ENCODE data around the gene CHST1. TPM values are rescaled to one million over a fixed set of nuclear protein-coding genes. Genes with fewer than 3 reads are reported as not detected.

CHST1 gene
- total and polyA plus RNA-seq, 10 of the 15 experiments (the other 5 are each of a cell fraction or from before 2014, with no cell fraction given) = not detected

GRCh38 chr11:45651156-45651555, 14.3 kb downstream of the CHST1 start:
- no TSS peak for BruUV-seq (replicated peaks)
- no peak overlapping the region for H3K4me3 ChIP-seq
- RAD21 ChIA-PET (ENCODE audit: unreplicated experiment) = no interaction called here

GRCh38 chr11:45650166-45651095, 15.0 kb downstream of the CHST1 start:
- H3K4me1 ChIP-seq (ENCODE audit: control insufficient read depth, insufficient read depth, low read length) = no peaks in the 10 kb centered on the region
- BruUV-seq (replicated peaks) = no TSS peak
- H3K79me2 ChIP-seq (ENCODE audit: control insufficient read depth, insufficient read depth, low read length) = no peaks in the 10 kb centered on the region
- SMC1A ChIA-PET (ENCODE audit: uncharacterized antibody, unreplicated experiment) = no interaction called here
- H3K9me3 ChIP-seq (replicated peaks; ENCODE audit: control insufficient read depth, insufficient read depth, low read length) = no peaks in the 10 kb centered on the region
- H3K9ac ChIP-seq (ENCODE audit: control insufficient read depth, insufficient read depth, low read length) = no peak overlapping the region
- RAD21 ChIA-PET (ENCODE audit: unreplicated experiment) = no interaction called here
- H3K27me3 ChIP-seq (replicated peaks in 1 of 2; ENCODE audit: control insufficient read depth in 2 of 2, insufficient read depth in 2 of 2, low read length in 1 of 2) = peaks cover 0 to 1% of the 10 kb centered on the region in 2 experiments; a peak in 1 of 4 replicates
- in situ Hi-C loops (cut with MboI) = loop anchor here (5.0 kb wide), 1 partner anchor 278 kb away; no protein-coding TSS in a partner anchor
- FAIRE-seq (no peak), ATAC-seq (no peak), DNase-seq (ENCODE audit: low read depth, low spot score) (no peak)
- no peak overlapping the region for H3K4me3 ChIP-seq
- no peak overlapping the region for H2AFZ ChIP-seq (ENCODE audit: control insufficient read depth, low read depth, low read length)
- POLR2A ChIA-PET = no interaction called here
- intact Hi-C loops (cut with micrococcal nuclease; ENCODE audit: unreplicated experiment) = no loop called here
- H3K4me2 ChIP-seq (ENCODE audit: control insufficient read depth, insufficient read depth) = no peak overlapping the region
- no peak overlapping the region for H3K27ac ChIP-seq (ENCODE audit: control insufficient read depth, insufficient read depth)
- no peaks in the 10 kb centered on the region for H4K20me1 ChIP-seq (ENCODE audit: control insufficient read depth, insufficient read depth)
- whole genome bisulfite sequencing (ENCODE audit: insufficient coverage, insufficient replicate concordance, low lambda C conversion rate, missing lambda C conversion rate) = 79% methylated on average over 71 of the region's 75 CpGs
- no peaks in the 10 kb centered on the region for H3K36me3 ChIP-seq (ENCODE audit: control insufficient read depth in 2 of 2, insufficient read depth in 2 of 2, low read length in 1 of 2)
- CTCF ChIA-PET = no interaction called here
- no peak for TF ChIP-seq SREBF1 (IDR thresholded peaks at IDR 0.05; ENCODE audit: low read length)
- no peak for TF ChIP-seq PML (IDR thresholded peaks at IDR 0.05; ENCODE audit: low read length)
- no peak for TF ChIP-seq CBFB (IDR thresholded peaks at IDR 0.05; ENCODE audit: low read depth)
- no peak for TF ChIP-seq GATAD2B (conservative IDR thresholded peaks at IDR 0.05; ENCODE audit: low read depth)
- TF ChIP-seq BMI1 (IDR thresholded peaks at IDR 0.05; ENCODE audit: borderline replicate concordance) = no peak
- TF ChIP-seq STAT3 (IDR thresholded peaks at IDR 0.05; ENCODE audit: low read depth, low read length) = no peak
- no peak for TF ChIP-seq NKRF (conservative IDR thresholded peaks at IDR 0.05)
- TF ChIP-seq IRF5 (IDR thresholded peaks at IDR 0.05; ENCODE audit: borderline replicate concordance) = no peak
- no peak for TF ChIP-seq CREM (IDR thresholded peaks at IDR 0.05; ENCODE audit: low read depth)
- TF ChIP-seq POLR2A (IDR thresholded peaks at IDR 0.05; ENCODE audit: low read depth, low read length) = no peak
- TF ChIP-seq USF2 (IDR thresholded peaks at IDR 0.05; ENCODE audit: borderline replicate concordance, low read depth, low read length) = no peak
- no peak for TF ChIP-seq ZSCAN29 (IDR thresholded peaks at IDR 0.05)

More at GRCh38 chr11:45651156-45651555, 14.3 kb downstream of the CHST1 start:
- H3K9me3 ChIP-seq (replicated peaks; ENCODE audit: control insufficient read depth, insufficient read depth, low read length) = no peaks in the 10 kb centered on the region
- H3K27me3 ChIP-seq (replicated peaks in 1 of 2; ENCODE audit: control insufficient read depth in 2 of 2, insufficient read depth in 2 of 2, low read length in 1 of 2) = 0 out of 4 replicates have a peak, but pooled peaks cover 0 to 1% of the 10 kb centered on the region in 2 experiments
- no peaks in the 10 kb centered on the region for H3K79me2 ChIP-seq (ENCODE audit: control insufficient read depth, insufficient read depth, low read length)
- ChIA-PET CTCF (no interaction called here), SMC1A (ENCODE audit: uncharacterized antibody, unreplicated experiment) (no interaction called here), POLR2A (no interaction called here)
- ATAC-seq = no peak
- intact Hi-C loops (cut with micrococcal nuclease; ENCODE audit: unreplicated experiment) = no loop called here
- H3K36me3 ChIP-seq (ENCODE audit: control insufficient read depth in 2 of 2, insufficient read depth in 2 of 2, low read length in 1 of 2) = no peaks in the 10 kb centered on the region
- no peak for FAIRE-seq
- no peak overlapping the region for H3K9ac ChIP-seq (ENCODE audit: control insufficient read depth, insufficient read depth, low read length)
- WGBS (ENCODE audit: insufficient coverage, insufficient replicate concordance, low lambda C conversion rate, missing lambda C conversion rate) = 23% methylated on average over 9 of the region's 9 CpGs
- no peak overlapping the region for H3K27ac ChIP-seq (ENCODE audit: control insufficient read depth, insufficient read depth)
- DNase-seq (ENCODE audit: low read depth, low spot score) = no peak
- no peaks in the 10 kb centered on the region for H4K20me1 ChIP-seq (ENCODE audit: control insufficient read depth, insufficient read depth)
- no peak overlapping the region for H3K4me2 ChIP-seq (ENCODE audit: control insufficient read depth, insufficient read depth)
- in situ Hi-C loops (cut with MboI) = loop anchor here (5.0 kb wide), 1 partner anchor 279 kb away; no protein-coding TSS in a partner anchor
- no peak for TF ChIP-seq RFX5 (IDR thresholded peaks at IDR 0.05; ENCODE audit: low read depth, low read length)
- no peak overlapping the region for H2AFZ ChIP-seq (ENCODE audit: control insufficient read depth, low read depth, low read length)
- H3K4me1 ChIP-seq (ENCODE audit: control insufficient read depth, insufficient read depth, low read length) = no peaks in the 10 kb centered on the region
